H9 (cell line): ENCODE results near the gene GMPR2. TPM values are rescaled to one million over a fixed set of nuclear protein-coding genes. Genes with fewer than 3 reads are reported as not detected.
A peak's percentile ranks its signal among the peaks of the same experiment; 100 is the strongest.

Experiments used
- DNase-seq: peaks from one replicate; pipeline ENCODE4 v3.0.0-alpha.2; 2017
- H2AFZ ChIP-seq: one replicate; pipeline ENCODE4 v1.6.1; 2013; ENCODE audit warnings: mild to moderate bottlenecking, low read length, control low read depth, moderate library complexity
- H2AK5ac ChIP-seq: 2 replicates; pipeline ENCODE4 v1.6.1; 2013; ENCODE audit warnings: low read length, control low read depth, mixed read lengths; ENCODE audit not compliant: insufficient read length
- H2BK120ac ChIP-seq: one replicate; pipeline ENCODE4 v1.6.1; 2013; ENCODE audit warnings: low read depth, mild to moderate bottlenecking, low read length, control low read depth, inconsistent platforms; ENCODE audit not compliant: poor library complexity, severe bottlenecking
- H2BK12ac ChIP-seq: 2 replicates; pipeline ENCODE4 v1.6.1; 2013; ENCODE audit warnings: low read length, control low read depth, mixed read lengths, low read depth; ENCODE audit not compliant: insufficient read length
- H2BK15ac ChIP-seq: 2 replicates; pipeline ENCODE4 v1.6.1; 2013; ENCODE audit warnings: low read depth, low read length, control low read depth
- H2BK20ac ChIP-seq: one replicate; pipeline ENCODE4 v1.6.1; 2013; ENCODE audit warnings: low read depth, mild to moderate bottlenecking, low read length, control low read depth, inconsistent platforms; ENCODE audit not compliant: poor library complexity, severe bottlenecking
- H2BK5ac ChIP-seq: 2 replicates; pipeline ENCODE4 v1.6.1; 2013; ENCODE audit warnings: low read length, control low read depth, mixed read lengths; ENCODE audit not compliant: insufficient read length
- H3K14ac ChIP-seq: 2 replicates; pipeline ENCODE4 v1.6.1; 2013; ENCODE audit warnings: low read length, control low read depth; ENCODE audit not compliant: insufficient read depth
- H3K18ac ChIP-seq: 2 replicates; pipeline ENCODE4 v1.6.1; 2013; ENCODE audit warnings: low read depth, mild to moderate bottlenecking, mixed read lengths, low read length, control low read depth; ENCODE audit not compliant: insufficient read length
- H3K23ac ChIP-seq: 2 replicates; pipeline ENCODE4 v1.6.1; 2013; ENCODE audit warnings: low read length, control low read depth, mixed read lengths, low read depth; ENCODE audit not compliant: insufficient read length
- H3K23me2 ChIP-seq: 2 replicates; pipeline ENCODE4 v1.6.1; 2013; ENCODE audit warnings: low read depth, mild to moderate bottlenecking, mixed read lengths, low read length, control low read depth; ENCODE audit not compliant: insufficient read length, poor library complexity, severe bottlenecking
- H3K27ac ChIP-seq: 2 replicates; pipeline ENCODE4 v1.5.1; 2013; ENCODE audit warnings: low read length, control low read depth, mixed read lengths, low read depth; ENCODE audit not compliant: insufficient read length
- H3K27me3 ChIP-seq: 2 replicates; pipeline ENCODE4 v1.6.1; 2013; ENCODE audit warnings: low read length, control low read depth, inconsistent platforms; ENCODE audit not compliant: insufficient read depth
- H3K4ac ChIP-seq: 2 replicates; pipeline ENCODE4 v1.6.1; 2013; ENCODE audit warnings: low read depth, mild to moderate bottlenecking, control low read depth, inconsistent platforms, low read length, moderate library complexity
- H3K4me1 ChIP-seq: 2 replicates; pipeline ENCODE4 v1.6.1; 2013; ENCODE audit warnings: low read length, control low read depth, inconsistent platforms; ENCODE audit not compliant: insufficient read depth
- H3K4me2 ChIP-seq: 2 replicates; pipeline ENCODE4 v1.6.1; 2013; ENCODE audit warnings: low read length, control low read depth, mixed read lengths; ENCODE audit not compliant: insufficient read length, insufficient read depth
- H3K56ac ChIP-seq: 2 replicates; pipeline ENCODE4 v1.6.1; 2013; ENCODE audit warnings: low read depth, mild to moderate bottlenecking, mixed read lengths, low read length, control low read depth; ENCODE audit not compliant: insufficient read length
- H3K79me1 ChIP-seq: 2 replicates; pipeline ENCODE4 v1.6.1; 2013; ENCODE audit warnings: low read depth, mild to moderate bottlenecking, moderate library complexity, low read length, control low read depth, inconsistent platforms; ENCODE audit not compliant: insufficient read depth, poor library complexity, severe bottlenecking
- H3K79me2 ChIP-seq: 2 replicates; pipeline ENCODE4 v1.6.1; 2013; ENCODE audit warnings: low read length, control low read depth, inconsistent platforms; ENCODE audit not compliant: insufficient read depth
- H3K9ac ChIP-seq: 2 replicates; pipeline ENCODE4 v1.6.1; 2013; ENCODE audit warnings: low read length, control low read depth, mixed read lengths; ENCODE audit not compliant: insufficient read length; ENCODE audit errors: extremely low read depth
- H3K9me3 ChIP-seq: one replicate; pipeline ENCODE4 v1.6.1; 2013; ENCODE audit warnings: low read depth, low read length, inconsistent platforms; ENCODE audit not compliant: control insufficient read depth
- H3T11ph ChIP-seq: one replicate; pipeline ENCODE4 v1.6.1; 2013; ENCODE audit warnings: mild to moderate bottlenecking, low read length, control low read depth, inconsistent platforms
- H4K20me1 ChIP-seq: one replicate; pipeline ENCODE4 v1.6.1; 2013; ENCODE audit not compliant: control insufficient read depth, insufficient read length, insufficient read depth
- H4K5ac ChIP-seq: 2 replicates; pipeline ENCODE4 v1.6.1; 2013; ENCODE audit warnings: low read depth, mild to moderate bottlenecking, mixed read lengths, low read length, control low read depth; ENCODE audit not compliant: insufficient read length
- H4K8ac ChIP-seq: replicated peaks from 2 replicates; pipeline ENCODE4 v1.6.1; 2013; ENCODE audit warnings: low read length, control low read depth, mixed read lengths, low read depth; ENCODE audit not compliant: insufficient read length
- H4K91ac ChIP-seq: 2 replicates; pipeline ENCODE4 v1.6.1; 2013; ENCODE audit warnings: low read depth, mild to moderate bottlenecking, moderate library complexity, mixed read lengths, low read length, control low read depth; ENCODE audit not compliant: insufficient read length
- H3K27ac Mint-ChIP-seq, 3 experiments: 2 replicates in 2 of 3; 3 replicates in 1 of 3; pipeline ENCODE4 v1.8.0; 2020 to 2021; ENCODE audit warnings: mixed read lengths in 3 of 3, mild to moderate bottlenecking in 1 of 3, moderate library complexity in 1 of 3
- H3K27me3 Mint-ChIP-seq: 2 replicates; pipeline ENCODE4 v1.8.0; 2021; ENCODE audit warnings: low read depth, mild to moderate bottlenecking, moderate library complexity, mixed read lengths
- H3K36me3 Mint-ChIP-seq, 3 experiments: 2 replicates in 2 of 3; 3 replicates in 1 of 3; pipeline ENCODE4 v1.8.0; 2020 to 2021; ENCODE audit warnings: low read depth in 3 of 3, mixed read lengths in 3 of 3; ENCODE audit not compliant: insufficient read depth in 1 of 3
- H3K4me1 Mint-ChIP-seq, 2 experiments: 2 replicates each; pipeline ENCODE4 v1.8.0; 2020; ENCODE audit warnings: mixed read lengths in 2 of 2
- H3K4me3 Mint-ChIP-seq, 2 experiments: 2 replicates in 1 of 2; 3 replicates in 1 of 2; pipeline ENCODE4 v1.8.0; 2020 to 2021; ENCODE audit warnings: mild to moderate bottlenecking in 2 of 2, mixed read lengths in 2 of 2, moderate library complexity in 1 of 2
- H3K9me3 Mint-ChIP-seq, 2 experiments: 2 replicates in 1 of 2; 3 replicates in 1 of 2; pipeline ENCODE4 v1.8.0; 2020; ENCODE audit warnings: mild to moderate bottlenecking in 2 of 2, mixed read lengths in 2 of 2, moderate library complexity in 1 of 2
- WGBS: extraction: QIAGEN DNeasy Blood & Tissue Kit; methylation state at CpG from one replicate; pipeline ENCODE4 v1.1.7; 2013; ENCODE audit warnings: missing lambda C conversion rate, low lambda C conversion rate, mixed read lengths; ENCODE audit not compliant: insufficient read length; ENCODE audit errors: extremely low coverage; 5-methylcytosine and 5-hydroxymethylcytosine counted together
- total RNA-seq: library from RNA; stranded (reverse); gene quantifications from 2 replicates; pipeline ENCODE4 v1.2.1, GENCODE V29; 2021
- TF ChIP-seq, protein P1 (sequence below): fragments of 200-600 bp; sonication (generic); conservative IDR thresholded peaks from 3 replicates; pipeline ENCODE4 v1.8.0; 2021; ENCODE audit warnings: antibody characterized with exemption, mild to moderate bottlenecking

GMPR2 gene
- total RNA-seq, 1 experiment from 2014 or later: 84.7 TPM

DNA sequence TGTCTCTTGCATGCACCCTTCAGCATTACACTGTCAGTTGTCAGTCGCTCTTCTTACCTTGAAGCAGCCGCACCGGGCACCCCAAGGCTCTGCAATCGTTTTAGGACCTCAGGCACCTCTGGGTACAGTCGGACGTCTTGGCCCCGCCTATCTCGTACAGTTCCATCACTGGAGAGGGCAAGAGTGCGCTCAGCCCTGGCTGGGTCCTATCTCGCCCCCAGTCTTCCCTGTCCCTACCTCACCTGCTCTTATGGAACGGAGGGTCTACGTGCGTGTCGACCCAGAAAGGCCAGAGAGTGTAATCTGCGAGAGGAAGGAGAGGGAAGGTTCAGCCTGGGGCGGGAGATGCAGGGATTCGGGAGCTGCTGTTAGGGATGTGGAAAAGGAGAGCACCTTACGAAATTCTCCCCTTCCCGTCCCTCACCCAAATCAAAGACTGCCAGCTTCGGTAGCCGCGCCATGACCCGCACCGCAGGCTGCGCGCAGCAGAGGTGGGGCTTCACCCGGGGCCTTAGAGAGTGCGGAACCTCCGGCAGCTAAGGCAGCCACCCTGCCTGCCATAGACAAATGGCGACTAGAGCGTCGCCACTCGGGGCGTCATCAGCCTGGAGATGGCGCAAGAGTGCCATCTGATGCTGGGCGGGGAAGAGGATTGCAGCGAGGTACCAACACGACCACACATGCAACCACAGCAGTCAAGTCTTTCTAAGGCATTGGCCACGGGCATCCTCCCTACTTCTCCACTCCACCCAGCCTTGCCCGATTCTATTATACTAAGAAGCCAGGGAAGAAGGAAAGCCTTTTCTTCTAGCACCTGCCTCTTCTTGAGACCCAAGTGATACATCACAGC is 17.0 kb upstream of the GMPR2 start, which contains the start of gene MDP1:
TSS of gene MDP1 (minus strand) at position 572 of the 850 bp plus-strand sequence. CDS start at position 461, 111 bp downstream.
- Histone ChIP-seq H4K8ac (no peak within 1 kb of the TSS), H3K4me1 (no peaks in the 10 kb centered on the region), H3K27ac (no peak within 1 kb of the TSS), H4K20me1 (no peaks in the 10 kb centered on the region), H2BK5ac (no peak within 1 kb of the TSS), H3K56ac (no peak within 1 kb of the TSS), H2BK120ac (no peak within 1 kb of the TSS), H2BK12ac (no peak within 1 kb of the TSS), H3K14ac (0 out of 2 replicates have a peak within 1 kb of the TSS, but pooled peaks have one; percentile 10), H3K9ac (peak within 1 kb of the TSS; percentile 64), H4K5ac (no peak within 1 kb of the TSS), H3K9me3 (no peaks in the 10 kb centered on the region), H3T11ph (no peak within 1 kb of the TSS), H2AFZ (no peak within 1 kb of the TSS), H3K23me2 (peaks cover 11% of the 10 kb centered on the region), H3K79me1 (peaks cover 8% of the 10 kb centered on the region), H4K91ac (no peak within 1 kb of the TSS), H2BK15ac (no peak within 1 kb of the TSS), H3K79me2 (no peaks in the 10 kb centered on the region), H3K27me3 (no peaks in the 10 kb centered on the region), H2AK5ac (no peak within 1 kb of the TSS), H3K18ac (peak within 1 kb of the TSS; percentile 3), H3K23ac (no peak within 1 kb of the TSS), H3K4me2 (peak within 1 kb of the TSS; percentile 56), H2BK20ac (no peak within 1 kb of the TSS), H3K4ac (no peak within 1 kb of the TSS)
- Mint-ChIP-seq H3K9me3 (no peaks in the 10 kb centered on the region; a peak in 1 of 5 replicates), H3K36me3 (peaks cover 0 to 23% (median 16%) of the 10 kb centered on the region in 3 experiments; a peak in 5 of 7 replicates), H3K4me3 (peak within 1 kb of the TSS; percentile 94 to 96), H3K4me1 (peaks cover 18 to 26% of the 10 kb centered on the region in 2 experiments), H3K27ac (peak within 1 kb of the TSS; percentile 93 to 95 (median 93)), H3K27me3 (no peaks in the 10 kb centered on the region; the same call in 1 of the 2 replicates)
- WGBS: no CpG with 5 or more reads among the region's 40 CpGs
- DNase-seq: peak; percentile 86
- TF ChIP-seq, protein P1, sequence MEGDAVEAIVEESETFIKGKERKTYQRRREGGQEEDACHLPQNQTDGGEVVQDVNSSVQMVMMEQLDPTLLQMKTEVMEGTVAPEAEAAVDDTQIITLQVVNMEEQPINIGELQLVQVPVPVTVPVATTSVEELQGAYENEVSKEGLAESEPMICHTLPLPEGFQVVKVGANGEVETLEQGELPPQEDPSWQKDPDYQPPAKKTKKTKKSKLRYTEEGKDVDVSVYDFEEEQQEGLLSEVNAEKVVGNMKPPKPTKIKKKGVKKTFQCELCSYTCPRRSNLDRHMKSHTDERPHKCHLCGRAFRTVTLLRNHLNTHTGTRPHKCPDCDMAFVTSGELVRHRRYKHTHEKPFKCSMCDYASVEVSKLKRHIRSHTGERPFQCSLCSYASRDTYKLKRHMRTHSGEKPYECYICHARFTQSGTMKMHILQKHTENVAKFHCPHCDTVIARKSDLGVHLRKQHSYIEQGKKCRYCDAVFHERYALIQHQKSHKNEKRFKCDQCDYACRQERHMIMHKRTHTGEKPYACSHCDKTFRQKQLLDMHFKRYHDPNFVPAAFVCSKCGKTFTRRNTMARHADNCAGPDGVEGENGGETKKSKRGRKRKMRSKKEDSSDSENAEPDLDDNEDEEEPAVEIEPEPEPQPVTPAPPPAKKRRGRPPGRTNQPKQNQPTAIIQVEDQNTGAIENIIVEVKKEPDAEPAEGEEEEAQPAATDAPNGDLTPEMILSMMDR: peak; percentile 71
